Measurements from ENCODE around the gene SLX4. TPM values are rescaled to one million over a fixed set of nuclear protein-coding genes. Genes with fewer than 3 reads are reported as not detected.

SLX4 gene
- total RNA-seq, 1 experiment from 2014 or later = 5.9 TPM

GRCh38 chr16:3643095-3643730 is 31.8 kb upstream of the SLX4 start:
- POLR2A ChIA-PET = interaction anchor here (0.6 kb wide), 1 partner anchor 179 kb away, joined by 3 read pairs; no protein-coding TSS in a partner anchor
- Mint-ChIP-seq H3K4me3 (ENCODE audit: unreplicated experiment) (no peak overlapping the region), H3K4me1 (ENCODE audit: insufficient read depth, unreplicated experiment) (peaks cover 13% of the 10 kb centered on the region), H3K9me3 (ENCODE audit: unreplicated experiment) (no peaks in the 10 kb centered on the region), H3K27me3 (ENCODE audit: insufficient read depth, unreplicated experiment) (no peaks in the 10 kb centered on the region), H3K36me3 (ENCODE audit: insufficient read depth, unreplicated experiment) (no peaks in the 10 kb centered on the region), H3K27ac (ENCODE audit: low read depth, unreplicated experiment) (no peak overlapping the region)
- CTCF ChIA-PET = interaction anchor here (0.7 kb wide), 1 partner anchor 18 kb away, joined by 4 read pairs; no protein-coding TSS in a partner anchor
- DNase-seq (ENCODE audit: unreplicated experiment) = no peak
- intact Hi-C loops (cut with micrococcal nuclease) = no loop called here
- no TSS peak for BruUV-seq (replicated peaks)
- TF ChIP-seq, protein P1, sequence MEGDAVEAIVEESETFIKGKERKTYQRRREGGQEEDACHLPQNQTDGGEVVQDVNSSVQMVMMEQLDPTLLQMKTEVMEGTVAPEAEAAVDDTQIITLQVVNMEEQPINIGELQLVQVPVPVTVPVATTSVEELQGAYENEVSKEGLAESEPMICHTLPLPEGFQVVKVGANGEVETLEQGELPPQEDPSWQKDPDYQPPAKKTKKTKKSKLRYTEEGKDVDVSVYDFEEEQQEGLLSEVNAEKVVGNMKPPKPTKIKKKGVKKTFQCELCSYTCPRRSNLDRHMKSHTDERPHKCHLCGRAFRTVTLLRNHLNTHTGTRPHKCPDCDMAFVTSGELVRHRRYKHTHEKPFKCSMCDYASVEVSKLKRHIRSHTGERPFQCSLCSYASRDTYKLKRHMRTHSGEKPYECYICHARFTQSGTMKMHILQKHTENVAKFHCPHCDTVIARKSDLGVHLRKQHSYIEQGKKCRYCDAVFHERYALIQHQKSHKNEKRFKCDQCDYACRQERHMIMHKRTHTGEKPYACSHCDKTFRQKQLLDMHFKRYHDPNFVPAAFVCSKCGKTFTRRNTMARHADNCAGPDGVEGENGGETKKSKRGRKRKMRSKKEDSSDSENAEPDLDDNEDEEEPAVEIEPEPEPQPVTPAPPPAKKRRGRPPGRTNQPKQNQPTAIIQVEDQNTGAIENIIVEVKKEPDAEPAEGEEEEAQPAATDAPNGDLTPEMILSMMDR (IDR thresholded peaks at IDR 0.05; ENCODE audit: unreplicated experiment) = no peak

- Mint-ChIP-seq H3K4me1 (ENCODE audit: insufficient read depth, unreplicated experiment) (peaks cover 13% of the 10 kb centered on the region), H3K36me3 (ENCODE audit: insufficient read depth, unreplicated experiment) (no peaks in the 10 kb centered on the region), H3K9me3 (ENCODE audit: unreplicated experiment) (no peaks in the 10 kb centered on the region), H3K4me3 (ENCODE audit: unreplicated experiment) (no peak overlapping the region), H3K27ac (ENCODE audit: low read depth, unreplicated experiment) (no peak overlapping the region), H3K27me3 (ENCODE audit: insufficient read depth, unreplicated experiment) (no peaks in the 10 kb centered on the region)
- ChIA-PET POLR2A (no interaction called here), CTCF (interaction anchor here (0.5 kb wide), 1 partner anchor 533 kb away, joined by 3 read pairs; no protein-coding TSS in a partner anchor)
- TF ChIP-seq, protein P1 (IDR thresholded peaks at IDR 0.05; ENCODE audit: unreplicated experiment) = no peak
- BruUV-seq (replicated peaks) = no TSS peak
- peak; percentile 53 for DNase-seq (ENCODE audit: unreplicated experiment)
- intact Hi-C loops (cut with micrococcal nuclease) = no loop called here
Measured at GRCh38 chr16:3642397-3643094, 31.1 kb upstream of the SLX4 start.

GRCh38 chr16:3641801-3642396 is 30.5 kb upstream of the SLX4 start:
- H3K4me3 Mint-ChIP-seq (ENCODE audit: unreplicated experiment) = no peak overlapping the region
- CTCF ChIA-PET = no interaction called here
- POLR2A ChIA-PET = no interaction called here

More at GRCh38 chr16:3641801-3642396, 30.5 kb upstream of the SLX4 start:
- H3K4me1 Mint-ChIP-seq (ENCODE audit: insufficient read depth, unreplicated experiment) = peaks cover 13% of the 10 kb centered on the region
- H3K9me3 Mint-ChIP-seq (ENCODE audit: unreplicated experiment) = no peaks in the 10 kb centered on the region
- intact Hi-C loops (cut with micrococcal nuclease) = no loop called here
- H3K36me3 Mint-ChIP-seq (ENCODE audit: insufficient read depth, unreplicated experiment) = no peaks in the 10 kb centered on the region
- DNase-seq (ENCODE audit: unreplicated experiment) = no peak
- H3K27ac Mint-ChIP-seq (ENCODE audit: low read depth, unreplicated experiment) = no peak overlapping the region
- no TSS peak for BruUV-seq (replicated peaks)
- no peaks in the 10 kb centered on the region for H3K27me3 Mint-ChIP-seq (ENCODE audit: insufficient read depth, unreplicated experiment)
- TF ChIP-seq, protein P1 (IDR thresholded peaks at IDR 0.05; ENCODE audit: unreplicated experiment) = no peak

All from MCF 10A (cell line).